Measurements from ENCODE around the gene CDHR5. TPM values are rescaled to one million over a fixed set of nuclear protein-coding genes. Genes with fewer than 3 reads are reported as not detected.

CDHR5 gene
- polyA plus RNA-seq (2012; ENCODE audit: missing spikeins): 0.30 TPM

- TF ChIP-seq POLR2A (IDR thresholded peaks at IDR 0.05; ENCODE audit: low read depth, low read length): no peak
- no peak for TF ChIP-seq POLR2AphosphoS5 (IDR thresholded peaks at IDR 0.05; ENCODE audit: low read depth, low read length)
- no peak for TF ChIP-seq TAF1 (IDR thresholded peaks at IDR 0.05; ENCODE audit: borderline replicate concordance, low read depth, low read length)
- DNase-seq (ENCODE audit: insufficient read length) (no peak), FAIRE-seq (no peak)
Measured at GRCh38 chr11:624705-625635, at the start of gene CDHR5. Gene CDHR5 (minus strand): TSS chr11:624955. CDS start chr11:624902, 53 bp downstream.

- no peak for TF ChIP-seq TAF1 (IDR thresholded peaks at IDR 0.05; ENCODE audit: borderline replicate concordance, low read depth, low read length)
- DNase-seq (ENCODE audit: insufficient read length) (no peak), FAIRE-seq (no peak)
Measured at GRCh38 chr11:674406-674805, 49.7 kb upstream of the CDHR5 start.

- TF ChIP-seq POLR2AphosphoS5 (IDR thresholded peaks at IDR 0.05; ENCODE audit: low read depth, low read length): no peak
- TF ChIP-seq POLR2A (IDR thresholded peaks at IDR 0.05; ENCODE audit: low read depth, low read length): no peak
- no peak for TF ChIP-seq TAF1 (IDR thresholded peaks at IDR 0.05; ENCODE audit: borderline replicate concordance, low read depth, low read length)
- DNase-seq (ENCODE audit: insufficient read length): no peak
- FAIRE-seq: no peak
Measured at GRCh38 chr11:673866-674265, 49.1 kb upstream of the CDHR5 start.

GRCh38 chr11:665704-666281 is 41.0 kb upstream of the CDHR5 start:
- TF ChIP-seq POLR2AphosphoS5 (IDR thresholded peaks at IDR 0.05; ENCODE audit: low read depth, low read length) (no peak), TAF1 (IDR thresholded peaks at IDR 0.05; ENCODE audit: borderline replicate concordance, low read depth, low read length) (no peak), POLR2A (IDR thresholded peaks at IDR 0.05; ENCODE audit: low read depth, low read length) (no peak)
- DNase-seq (ENCODE audit: insufficient read length) (no peak), FAIRE-seq (no peak)

- TF ChIP-seq POLR2A (IDR thresholded peaks at IDR 0.05; ENCODE audit: low read depth, low read length) (no peak), POLR2AphosphoS5 (IDR thresholded peaks at IDR 0.05; ENCODE audit: low read depth, low read length) (no peak), TAF1 (IDR thresholded peaks at IDR 0.05; ENCODE audit: borderline replicate concordance, low read depth, low read length) (no peak)
- no peak for DNase-seq (ENCODE audit: insufficient read length)
- FAIRE-seq: no peak
Measured at GRCh38 chr11:665062-665703, 40.4 kb upstream of the CDHR5 start.

- FAIRE-seq (peak; percentile 83), DNase-seq (ENCODE audit: insufficient read length) (peak; percentile 73)
- TF ChIP-seq TAF1 (IDR thresholded peaks at IDR 0.05; ENCODE audit: borderline replicate concordance, low read depth, low read length) (no peak), POLR2A (IDR thresholded peaks at IDR 0.05; ENCODE audit: low read depth, low read length) (no peak)
Measured at GRCh38 chr11:662689-663274, 38.0 kb upstream of the CDHR5 start.

GRCh38 chr11:660681-661444 is 36.1 kb upstream of the CDHR5 start:
- FAIRE-seq (no peak), DNase-seq (ENCODE audit: insufficient read length) (no peak)
- TF ChIP-seq POLR2A (IDR thresholded peaks at IDR 0.05; ENCODE audit: low read depth, low read length) (no peak), TAF1 (IDR thresholded peaks at IDR 0.05; ENCODE audit: borderline replicate concordance, low read depth, low read length) (no peak), POLR2AphosphoS5 (IDR thresholded peaks at IDR 0.05; ENCODE audit: low read depth, low read length) (no peak)

- no peak for FAIRE-seq
- TF ChIP-seq POLR2A (IDR thresholded peaks at IDR 0.05; ENCODE audit: low read depth, low read length) (no peak), TAF1 (IDR thresholded peaks at IDR 0.05; ENCODE audit: borderline replicate concordance, low read depth, low read length) (no peak), POLR2AphosphoS5 (IDR thresholded peaks at IDR 0.05; ENCODE audit: low read depth, low read length) (no peak)
- no peak for DNase-seq (ENCODE audit: insufficient read length)
Measured at GRCh38 chr11:660281-660680, 35.5 kb upstream of the CDHR5 start.

GRCh38 chr11:659532-660085 is 34.9 kb upstream of the CDHR5 start:
- DNase-seq (ENCODE audit: insufficient read length) (no peak), FAIRE-seq (no peak)
- TF ChIP-seq TAF1 (IDR thresholded peaks at IDR 0.05; ENCODE audit: borderline replicate concordance, low read depth, low read length): no peak

- no peak for FAIRE-seq
- no peak for DNase-seq (ENCODE audit: insufficient read length)
- TF ChIP-seq POLR2AphosphoS5 (IDR thresholded peaks at IDR 0.05; ENCODE audit: low read depth, low read length) (no peak), POLR2A (IDR thresholded peaks at IDR 0.05; ENCODE audit: low read depth, low read length) (no peak), TAF1 (IDR thresholded peaks at IDR 0.05; ENCODE audit: borderline replicate concordance, low read depth, low read length) (no peak)
Measured at GRCh38 chr11:657691-658126, 33.0 kb upstream of the CDHR5 start.

- TF ChIP-seq TAF1 (IDR thresholded peaks at IDR 0.05; ENCODE audit: borderline replicate concordance, low read depth, low read length) (no peak), POLR2A (IDR thresholded peaks at IDR 0.05; ENCODE audit: low read depth, low read length) (no peak), POLR2AphosphoS5 (IDR thresholded peaks at IDR 0.05; ENCODE audit: low read depth, low read length) (no peak)
- no peak for DNase-seq (ENCODE audit: insufficient read length)
- FAIRE-seq: no peak
Measured at GRCh38 chr11:656866-657265, 32.1 kb upstream of the CDHR5 start.
